DOHH2 (cell line): ENCODE data around the gene JUND.

ENCODE experiments used
- CTCF ChIP-seq: fragments of 200-600 bp; sonication (generic); IDR thresholded peaks from one replicate; pipeline ENCODE4 v1.5.1; 2014; ENCODE audit warnings: antibody characterized with exemption, mild to moderate bottlenecking, low read depth, low read length; ENCODE audit not compliant: poor library complexity, severe bottlenecking
- EZH2phosphoT487 ChIP-seq: fragments of 200-600 bp; sonication (generic); IDR thresholded peaks from 2 replicates; pipeline ENCODE4 v1.6.1; 2017; ENCODE audit warnings: borderline replicate concordance, mild to moderate bottlenecking, antibody characterized with exemption, low read length, moderate library complexity, mixed read lengths

- no peak for TF ChIP-seq CTCF
- TF ChIP-seq EZH2phosphoT487: no peak
Observed at GRCh38 chr19:18284712-18285360, 3.4 kb upstream of the JUND start.
